Measurements from ENCODE around the gene CDK11A.

Gene CDK11A

GRCh38 chr1:1724035-1724864, at the start of gene CDK11A:
TSS of gene CDK11A (minus strand) at chr1:1724357. CDS start at chr1:1722818, 1,539 bp downstream.
- DNase-seq = peak; percentile 67 to 94 (median 86)

- DNase-seq = no peak
Observed at GRCh38 chr1:1773874-1774273, 49.7 kb upstream of the CDK11A start.

DNA sequence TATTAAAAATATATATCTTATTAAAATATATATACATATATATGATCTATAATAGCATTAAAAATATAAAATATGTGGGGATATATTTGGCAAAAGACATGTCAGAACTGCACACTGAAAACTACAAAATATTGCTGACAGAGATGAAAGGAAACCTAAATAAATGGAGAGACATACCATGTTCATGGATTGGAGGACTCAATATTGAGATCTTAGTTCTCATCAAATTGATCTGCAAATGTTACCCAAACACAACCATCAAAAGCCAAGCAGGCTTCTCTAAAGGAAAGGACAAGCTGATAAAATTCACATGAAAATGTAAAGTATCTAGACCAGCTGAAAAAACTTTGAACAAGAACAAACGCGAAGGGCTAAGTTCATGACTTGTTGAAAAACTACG, 46.9 kb upstream of the CDK11A start:
- DNase-seq = no peak

DNA sequence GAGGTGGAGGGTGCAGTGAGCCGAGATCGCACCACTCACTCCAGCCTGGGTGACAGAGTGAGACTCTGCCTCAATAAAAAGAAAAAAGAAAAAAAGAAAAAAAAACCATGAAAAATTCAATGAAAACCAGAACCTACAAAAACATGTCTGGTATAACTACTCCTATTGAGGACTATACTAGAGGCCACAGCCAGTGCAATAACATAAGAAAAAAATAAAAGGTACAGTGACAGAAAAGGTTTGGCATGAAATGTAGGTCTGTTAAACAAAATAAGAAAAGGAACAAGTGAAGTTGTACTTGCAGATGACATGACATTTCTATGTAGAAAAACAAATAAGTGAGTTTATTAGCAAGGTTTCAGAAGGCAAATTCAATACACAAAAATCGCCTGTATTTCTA, 45.9 kb upstream of the CDK11A start:
- DNase-seq = no peak

- DNase-seq = no peak
Observed at GRCh38 chr1:1768249-1768992, 44.3 kb upstream of the CDK11A start.

DNA sequence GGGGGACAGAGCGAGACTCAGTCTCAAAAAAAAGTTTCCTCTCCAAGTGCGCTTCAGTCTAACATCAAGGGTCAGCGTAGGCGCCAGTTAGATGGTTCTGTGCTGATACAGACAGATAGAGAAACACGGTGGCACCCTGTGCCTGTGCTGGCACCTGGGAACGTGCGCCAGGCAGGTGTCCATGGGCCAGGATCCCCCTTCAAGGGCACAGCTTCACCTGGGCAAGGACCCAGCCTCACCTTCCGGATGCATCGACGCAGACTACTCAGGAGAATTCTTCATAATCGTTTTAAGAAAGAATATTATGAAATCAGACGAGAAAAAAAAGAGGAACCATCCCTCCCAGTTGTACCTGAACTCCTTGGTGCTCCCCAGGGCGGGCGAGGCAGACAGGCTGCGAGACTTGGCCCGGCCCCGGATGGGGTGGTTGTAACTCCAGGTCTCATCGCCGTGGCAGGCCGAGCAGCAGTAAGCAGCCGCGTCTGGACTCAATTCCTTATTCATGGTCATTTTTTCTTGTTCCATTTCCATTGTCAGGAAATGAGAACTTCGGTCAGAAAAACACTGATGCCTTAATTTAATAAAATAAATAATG, 40.8 kb upstream of the CDK11A start:
- DNase-seq = no peak

GRCh38 chr1:1763657-1764621, 39.8 kb upstream of the CDK11A start:
- peak in 1 of 4 experiments; percentile 5 for DNase-seq

DNA sequence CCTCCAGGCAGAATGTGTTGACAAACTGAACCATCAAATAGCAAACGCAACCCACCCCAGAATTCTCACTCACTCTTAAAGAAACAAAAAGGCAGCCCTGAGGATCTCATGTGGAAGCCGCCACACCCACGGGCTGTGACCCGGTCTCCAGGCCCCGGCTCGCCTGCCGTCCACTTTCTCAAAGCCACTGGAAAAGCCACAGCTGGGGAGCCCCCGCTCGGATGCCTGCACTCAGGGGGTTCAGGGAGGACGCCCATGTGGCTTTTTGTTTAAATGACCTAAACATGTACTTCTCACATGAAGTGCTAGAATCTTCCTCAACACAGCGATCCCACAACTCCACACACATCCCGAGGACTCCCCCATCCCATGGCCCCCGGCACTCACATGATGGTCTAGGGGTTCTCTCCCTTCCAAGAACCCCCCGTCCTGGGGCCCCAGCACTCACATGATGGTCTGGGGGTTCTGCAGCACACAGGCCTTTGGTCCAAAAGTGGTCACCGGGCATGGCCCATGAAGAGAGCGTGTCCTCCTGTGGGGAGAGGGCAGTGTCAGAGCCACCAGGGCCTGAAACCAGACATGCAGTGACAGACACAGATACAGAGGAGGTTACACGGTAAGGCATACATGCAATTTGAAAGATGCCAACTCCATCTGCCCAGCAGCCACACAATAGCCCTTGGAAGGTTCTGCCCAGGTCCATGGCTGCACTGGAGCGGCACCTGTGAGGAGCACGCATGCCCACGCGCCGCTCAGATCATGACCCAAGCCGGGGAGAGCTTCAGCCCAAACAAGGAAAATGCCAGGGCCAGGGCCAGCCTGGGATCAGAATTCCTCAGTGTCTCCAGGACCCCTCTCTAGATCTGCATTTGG, 37.6 kb upstream of the CDK11A start:
- DNase-seq = no peak

DNA sequence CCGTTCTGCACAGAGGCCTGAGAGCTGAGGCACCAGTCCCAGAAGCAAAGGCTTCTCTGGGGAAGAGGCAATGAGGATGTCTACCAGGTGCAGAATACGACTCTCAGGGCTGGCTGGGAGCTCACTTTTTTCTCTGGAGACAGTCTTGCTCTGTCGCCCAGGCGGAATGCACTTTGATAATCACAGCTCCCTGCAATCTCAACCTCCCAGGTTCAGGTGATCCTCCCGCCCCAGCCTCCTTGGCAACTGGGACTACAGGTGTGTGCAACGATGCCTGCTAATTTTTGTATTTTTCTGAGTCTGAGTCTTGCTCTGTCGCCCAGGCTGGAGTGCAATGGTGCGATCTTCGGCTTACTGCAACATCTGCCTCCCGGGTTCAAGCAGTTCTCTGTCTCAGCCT, 36.6 kb upstream of the CDK11A start:
- no peak for DNase-seq

- DNase-seq = no peak
Observed at GRCh38 chr1:1760345-1760650, 36.1 kb upstream of the CDK11A start.

DNA sequence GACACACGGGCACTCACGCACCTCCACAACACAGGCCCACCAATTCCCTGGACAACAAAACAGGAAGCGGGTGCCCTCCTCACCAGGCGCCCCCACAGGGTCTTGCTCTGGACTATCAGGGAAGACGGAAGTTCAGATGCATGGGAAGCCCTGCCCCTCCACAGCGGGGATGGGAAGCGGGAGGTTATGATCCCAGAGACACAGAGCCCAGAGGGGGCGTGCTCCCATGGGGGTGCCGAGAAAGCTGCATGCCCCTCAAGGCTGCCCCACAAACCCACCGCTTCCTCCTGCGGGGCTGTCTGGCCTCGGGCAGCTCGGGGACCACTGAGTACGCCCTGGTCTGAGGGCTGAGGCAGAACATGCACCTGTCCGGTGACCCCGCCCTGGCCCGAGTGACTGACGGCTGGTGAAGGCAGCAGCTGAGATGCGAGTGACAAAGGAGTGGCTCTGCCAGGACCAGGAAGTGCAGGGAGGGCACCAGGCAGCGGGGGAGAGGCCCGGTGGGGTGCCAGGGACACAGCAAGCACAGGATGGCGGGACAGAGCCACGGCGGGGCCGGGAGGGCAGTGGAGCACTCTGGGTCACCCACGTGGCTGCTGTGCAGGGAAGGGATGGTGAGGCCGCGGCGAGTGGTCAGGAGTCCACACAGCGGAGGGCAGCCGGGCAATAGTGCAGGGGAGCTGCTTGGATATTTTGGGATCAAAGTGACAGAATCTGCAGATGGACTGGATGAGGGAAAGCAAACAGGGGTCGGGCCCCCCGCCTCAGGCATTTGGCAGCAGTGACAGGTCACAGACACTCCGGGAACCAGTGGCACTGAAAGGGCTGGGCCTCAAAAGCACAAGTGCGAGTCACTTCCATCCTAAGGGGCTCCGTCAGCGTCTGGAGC, 35.5 kb upstream of the CDK11A start:
- DNase-seq = no peak

- DNase-seq = no peak
Observed at GRCh38 chr1:1758692-1759455, 34.7 kb upstream of the CDK11A start.

- DNase-seq = no peak
Observed at GRCh38 chr1:1758059-1758621, 34.0 kb upstream of the CDK11A start.

DNA sequence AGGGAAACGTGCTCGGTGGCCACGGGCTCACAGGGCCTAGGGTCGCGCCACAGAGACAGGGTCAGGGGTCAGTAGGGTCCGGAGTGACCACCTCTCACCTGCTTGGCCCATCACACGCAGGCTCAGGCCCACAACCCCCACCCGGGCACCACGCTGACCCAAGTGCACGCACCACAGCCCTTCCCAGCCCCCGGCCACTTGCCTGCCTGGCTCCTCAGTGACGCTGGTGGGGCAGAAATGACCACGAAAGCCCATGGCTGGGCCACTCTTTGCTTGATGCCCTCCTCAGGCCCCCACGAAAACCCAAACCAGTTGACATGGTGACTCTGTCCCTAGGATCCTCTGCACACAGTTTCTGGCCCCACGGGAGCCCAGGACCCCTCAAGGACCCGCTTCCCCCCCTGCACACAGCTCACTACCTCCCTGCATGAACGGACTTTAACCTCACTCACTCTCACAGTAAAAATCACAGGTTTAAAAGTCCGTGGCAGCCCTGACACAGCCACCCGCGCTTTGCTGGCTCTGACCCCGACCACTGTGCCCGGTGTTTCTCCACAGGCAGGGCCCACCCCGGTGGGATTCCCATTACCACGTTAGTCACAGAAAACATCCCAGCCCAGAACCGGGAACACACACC, 33.4 kb upstream of the CDK11A start:
- DNase-seq = no peak

- no peak for DNase-seq
Observed at GRCh38 chr1:1756661-1757421, 32.7 kb upstream of the CDK11A start.

- no peak for DNase-seq
Observed at GRCh38 chr1:1755852-1756251, 31.7 kb upstream of the CDK11A start.

- no peak for DNase-seq
Observed at GRCh38 chr1:1755426-1755825, 31.3 kb upstream of the CDK11A start.

All from activated naive CD4-positive, alpha-beta T cell (primary cell).